ENCODE measurements around the gene STIMATE.

The STIMATE gene

GRCh38 chr3:52926554-52926953, 29.2 kb upstream of the STIMATE start:
- Histone ChIP-seq H3K9me3 (ENCODE audit: low read length) (no peaks in the 10 kb centered on the region), H3K27ac (ENCODE audit: low read depth, low read length, poor library complexity, severe bottlenecking) (no peak overlapping the region), H3K36me3 (ENCODE audit: insufficient read depth, low read length) (peaks cover 20% of the 10 kb centered on the region; the same call in 1 of the 2 replicates), H3F3A (ENCODE audit: insufficient read depth, low read length) (no peaks in the 10 kb centered on the region), H3K4me2 (ENCODE audit: low read length) (no peak overlapping the region), H2AFZ (ENCODE audit: low read length) (no peak overlapping the region), H3K4me1 (ENCODE audit: insufficient read depth, low read length, severe bottlenecking) (peaks cover 19% of the 10 kb centered on the region), H3K79me2 (ENCODE audit: insufficient read depth, low read length) (no peaks in the 10 kb centered on the region), H3K9ac (ENCODE audit: low read length) (no peak overlapping the region), H4K20me1 (ENCODE audit: insufficient read depth, low read length) (no peaks in the 10 kb centered on the region), H3K27me3 (ENCODE audit: insufficient read depth, low read length) (no peaks in the 10 kb centered on the region), H3K4me3 (ENCODE audit: low read depth, low read length, poor library complexity, severe bottlenecking) (no peak overlapping the region), H3K9me2 (ENCODE audit: low read depth, low read length) (no peaks in the 10 kb centered on the region)
- TF ChIP-seq CTCF (IDR thresholded peaks at IDR 0.05; ENCODE audit: low read length) (no peak), EZH2 (IDR thresholded peaks at IDR 0.05; ENCODE audit: borderline replicate concordance, low read length) (no peak)

GRCh38 chr3:52925405-52926313, 28.3 kb upstream of the STIMATE start:
- Histone ChIP-seq H3K9me2 (ENCODE audit: low read depth, low read length) (no peaks in the 10 kb centered on the region), H4K20me1 (ENCODE audit: insufficient read depth, low read length) (no peaks in the 10 kb centered on the region), H3K4me3 (ENCODE audit: low read depth, low read length, poor library complexity, severe bottlenecking) (no peak overlapping the region), H3F3A (ENCODE audit: insufficient read depth, low read length) (no peaks in the 10 kb centered on the region), H3K4me1 (ENCODE audit: insufficient read depth, low read length, severe bottlenecking) (peaks cover 13% of the 10 kb centered on the region), H3K9ac (ENCODE audit: low read length) (no peak overlapping the region), H3K4me2 (ENCODE audit: low read length) (no peak overlapping the region), H3K79me2 (ENCODE audit: insufficient read depth, low read length) (no peaks in the 10 kb centered on the region), H3K27me3 (ENCODE audit: insufficient read depth, low read length) (no peaks in the 10 kb centered on the region), H3K9me3 (ENCODE audit: low read length) (no peaks in the 10 kb centered on the region), H2AFZ (ENCODE audit: low read length) (no peak overlapping the region), H3K36me3 (ENCODE audit: insufficient read depth, low read length) (peaks cover 29% of the 10 kb centered on the region; the same call in 1 of the 2 replicates), H3K27ac (ENCODE audit: low read depth, low read length, poor library complexity, severe bottlenecking) (no peak overlapping the region)
- no peak for TF ChIP-seq CTCF (IDR thresholded peaks at IDR 0.05; ENCODE audit: low read length)
- TF ChIP-seq EZH2 (IDR thresholded peaks at IDR 0.05; ENCODE audit: borderline replicate concordance, low read length): no peak

- no peaks in the 10 kb centered on the region for H3K79me2 ChIP-seq (ENCODE audit: insufficient read depth, low read length)
- peaks cover 36% of the 10 kb centered on the region; the same call in 1 of the 2 replicates for H3K36me3 ChIP-seq (ENCODE audit: insufficient read depth, low read length)
- H3K4me1 ChIP-seq (ENCODE audit: insufficient read depth, low read length, severe bottlenecking): peaks cover 8% of the 10 kb centered on the region
- no peaks in the 10 kb centered on the region for H3K9me3 ChIP-seq (ENCODE audit: low read length)
- H3K27me3 ChIP-seq (ENCODE audit: insufficient read depth, low read length): no peaks in the 10 kb centered on the region
- H3K4me2 ChIP-seq (ENCODE audit: low read length): no peak overlapping the region
- H3F3A ChIP-seq (ENCODE audit: insufficient read depth, low read length): no peaks in the 10 kb centered on the region
- no peak overlapping the region for H3K9ac ChIP-seq (ENCODE audit: low read length)
- H3K27ac ChIP-seq (ENCODE audit: low read depth, low read length, poor library complexity, severe bottlenecking): no peak overlapping the region
- TF ChIP-seq EZH2 (IDR thresholded peaks at IDR 0.05; ENCODE audit: borderline replicate concordance, low read length): no peak
- TF ChIP-seq CTCF (IDR thresholded peaks at IDR 0.05; ENCODE audit: low read length): no peak
- H3K9me2 ChIP-seq (ENCODE audit: low read depth, low read length): no peaks in the 10 kb centered on the region
- no peak overlapping the region for H2AFZ ChIP-seq (ENCODE audit: low read length)
- no peaks in the 10 kb centered on the region for H4K20me1 ChIP-seq (ENCODE audit: insufficient read depth, low read length)
- no peak overlapping the region for H3K4me3 ChIP-seq (ENCODE audit: low read depth, low read length, poor library complexity, severe bottlenecking)
Measured at GRCh38 chr3:52923963-52924362, 26.6 kb upstream of the STIMATE start.
